Stimulated activated CD4-positive, alpha-beta T cell treated with anti-CD3 and anti-CD28 coated beads, Interleukin-2, amount 100 ng/mL, for 4 hours (primary cell): ENCODE data around the gene OR52B6.
A peak's percentile ranks its signal among the peaks of the same experiment; 100 is the strongest.
"Not testable (repeated sequence)": the region's sequence is repeated elsewhere in the genome, so short reads cannot be mapped to it uniquely, and the experiment has no call there.

Source experiments
- DNase-seq: peaks from one replicate; pipeline ENCODE4 v3.0.0-alpha.2; 2020; ENCODE audit warnings: low read depth

Gene OR52B6

DNA sequence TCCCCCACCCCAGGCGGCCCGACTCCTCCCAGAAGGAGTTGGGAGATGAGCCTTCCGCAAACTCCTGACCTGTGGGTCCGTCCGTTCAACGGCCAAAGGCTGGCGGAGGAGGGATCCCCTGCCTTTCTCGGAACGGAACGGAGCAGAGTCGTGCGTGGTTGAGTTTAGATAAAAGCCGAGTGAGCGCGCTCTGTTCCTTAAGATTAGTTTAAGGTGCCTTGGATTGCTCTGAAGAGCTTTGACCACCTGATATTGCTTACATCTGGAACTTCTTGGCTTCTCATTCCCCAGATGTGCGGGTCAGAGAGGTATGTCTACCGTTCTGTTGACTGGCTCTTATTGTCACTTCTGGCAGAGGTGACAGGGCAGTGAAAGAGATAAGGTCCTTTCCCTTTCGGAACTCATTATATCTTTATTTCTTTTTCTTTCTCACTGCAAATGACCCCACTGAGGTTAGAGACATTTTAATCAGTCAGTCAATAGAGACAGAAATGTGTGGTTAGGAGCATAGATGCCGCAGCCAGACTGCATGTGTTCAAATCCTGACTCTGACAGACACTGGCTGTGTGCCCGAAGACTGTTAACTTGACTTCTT is 16.0 kb downstream of the OR52B6 start, which contains the start of gene TRIM6:
TRIM6 (plus strand) TSS at position 31 of the 595 bp plus-strand sequence; CDS start at position 292, 261 bp downstream.
- no peak for DNase-seq

DNA sequence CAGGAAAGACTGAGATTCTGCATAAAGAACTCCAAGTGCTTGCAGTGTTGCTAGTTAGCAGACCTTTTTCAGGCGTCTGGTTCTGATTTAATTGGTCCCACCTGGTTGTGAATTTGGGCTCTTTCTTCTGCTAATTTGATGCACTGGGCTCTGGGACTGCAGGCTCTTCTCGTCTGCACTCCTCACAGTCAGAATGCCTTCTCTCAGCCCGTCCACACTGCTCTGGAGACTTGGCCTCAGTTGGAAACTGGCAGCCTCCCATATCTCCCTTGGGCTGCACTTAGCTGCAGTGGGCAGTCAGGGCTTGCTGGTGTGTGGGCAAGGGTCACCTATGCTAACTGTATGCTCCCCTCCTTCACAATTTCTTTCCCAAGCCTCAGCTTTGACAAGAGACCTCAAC is 17.3 kb downstream of the OR52B6 start:
- DNase-seq = no peak

DNA sequence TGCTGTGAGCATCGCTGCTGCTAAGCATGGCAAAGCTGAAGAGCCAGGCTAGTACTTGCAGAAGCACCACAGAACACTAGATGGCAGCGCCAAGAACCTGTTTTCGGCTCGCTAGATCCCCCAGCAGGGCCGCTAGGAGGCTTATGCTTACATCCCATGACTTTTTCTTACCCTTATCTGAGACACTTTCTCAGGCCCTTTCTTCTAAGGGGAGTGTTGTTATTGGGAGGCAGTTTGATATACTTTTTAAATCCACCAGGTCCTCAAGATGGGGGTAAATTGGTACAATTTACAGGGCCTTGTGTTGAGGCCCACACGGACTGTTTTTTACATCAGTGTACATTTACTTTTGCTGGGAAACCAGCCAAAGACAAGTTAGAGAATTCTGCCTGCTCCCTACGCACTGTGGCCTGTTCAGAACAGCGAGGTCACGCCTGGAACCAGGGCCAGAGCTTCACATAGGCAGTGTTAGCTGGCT is 19.7 kb downstream of the OR52B6 start:
- peak; percentile 41 for DNase-seq

DNA sequence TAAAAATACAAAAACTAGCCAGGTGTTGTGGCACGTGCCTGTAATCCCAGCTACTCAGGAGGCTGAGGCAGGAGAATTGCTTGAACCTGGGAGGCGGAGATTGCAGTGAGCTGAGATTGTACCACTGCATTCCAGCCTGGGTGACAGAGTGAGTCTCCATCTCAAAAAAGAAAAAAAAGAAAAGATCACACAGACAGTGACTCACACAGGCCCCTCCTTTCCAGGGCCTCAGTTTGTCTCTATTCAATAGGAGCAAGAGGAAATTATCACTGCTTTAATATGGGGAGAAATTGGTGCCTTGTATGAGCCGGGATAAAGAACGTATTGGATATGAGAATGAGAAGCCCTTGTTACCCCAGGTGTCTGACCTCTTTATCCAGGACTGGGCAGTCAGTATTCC is 22.1 kb downstream of the OR52B6 start:
- not testable (repeated sequence) for DNase-seq

DNA sequence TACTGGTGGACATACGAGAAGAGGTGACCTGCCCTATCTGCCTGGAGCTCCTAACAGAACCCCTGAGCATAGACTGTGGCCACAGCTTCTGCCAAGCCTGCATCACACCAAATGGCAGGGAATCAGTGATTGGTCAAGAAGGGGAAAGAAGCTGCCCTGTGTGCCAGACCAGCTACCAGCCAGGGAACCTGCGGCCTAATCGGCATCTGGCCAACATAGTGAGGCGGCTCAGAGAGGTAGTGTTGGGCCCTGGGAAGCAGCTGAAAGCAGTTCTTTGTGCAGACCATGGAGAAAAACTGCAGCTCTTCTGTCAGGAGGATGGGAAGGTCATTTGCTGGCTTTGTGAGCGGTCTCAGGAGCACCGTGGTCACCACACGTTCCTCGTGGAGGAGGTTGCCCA is 22.6 kb downstream of the OR52B6 start:
- DNase-seq = no peak

DNA sequence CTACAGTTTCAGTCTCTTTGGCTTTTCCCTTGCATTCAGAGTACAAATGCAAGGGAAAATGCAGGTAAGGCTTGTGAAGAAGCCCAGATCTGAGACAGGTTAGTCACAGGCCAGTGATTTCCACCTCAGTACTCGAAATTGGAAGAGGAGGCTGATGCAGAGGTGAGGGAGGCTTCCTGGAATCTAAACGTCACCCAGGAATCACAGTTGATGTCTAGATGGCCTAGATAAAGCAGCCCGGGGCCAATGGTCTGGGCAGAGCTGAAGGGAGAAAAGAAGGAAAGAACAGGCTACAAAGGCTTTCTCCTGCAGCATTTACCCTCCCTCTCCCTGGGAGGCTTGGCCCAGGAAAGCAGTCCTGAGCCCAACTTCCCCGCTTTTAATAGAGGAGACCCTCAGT is 24.2 kb downstream of the OR52B6 start:
- no peak for DNase-seq

DNA sequence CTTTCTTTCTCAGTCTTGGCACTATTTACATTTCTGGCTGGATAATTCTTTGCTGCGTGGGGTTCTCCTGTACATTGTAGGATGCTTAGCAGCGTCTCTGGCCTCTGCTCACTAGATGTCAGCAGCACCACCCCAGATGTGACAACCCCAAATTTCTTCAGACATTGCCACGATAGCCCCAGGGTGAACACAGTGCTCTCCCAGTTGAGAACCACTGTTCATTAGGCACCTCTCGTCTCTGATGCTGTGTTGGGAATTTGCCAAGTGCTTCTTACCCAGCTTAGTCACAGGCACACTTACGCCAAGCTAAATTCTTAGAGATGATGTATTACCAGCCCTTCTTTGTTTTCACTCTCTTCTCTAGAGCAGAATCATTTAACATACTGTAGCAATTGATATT is 25.2 kb downstream of the OR52B6 start:
- DNase-seq = no peak

DNA sequence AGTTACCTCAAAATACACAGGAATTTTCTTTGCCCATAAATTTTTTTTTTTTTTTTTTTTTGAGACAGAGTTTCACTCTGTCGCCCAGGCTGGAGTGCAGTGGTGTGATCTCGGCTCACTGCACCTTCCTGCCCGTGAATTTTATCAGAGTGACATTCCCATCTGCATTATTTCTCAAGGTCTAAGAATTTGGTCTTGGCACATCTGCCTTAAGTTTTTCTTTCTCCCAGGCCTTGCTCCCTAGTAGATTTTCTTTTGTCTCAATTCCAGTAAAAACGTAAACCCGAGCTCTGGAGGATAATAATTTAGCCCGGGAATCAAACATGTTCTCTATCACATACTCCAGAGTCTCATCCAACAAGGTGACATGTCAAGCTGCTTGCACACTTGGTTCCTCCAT is 28.1 kb downstream of the OR52B6 start:
- no peak for DNase-seq

DNA sequence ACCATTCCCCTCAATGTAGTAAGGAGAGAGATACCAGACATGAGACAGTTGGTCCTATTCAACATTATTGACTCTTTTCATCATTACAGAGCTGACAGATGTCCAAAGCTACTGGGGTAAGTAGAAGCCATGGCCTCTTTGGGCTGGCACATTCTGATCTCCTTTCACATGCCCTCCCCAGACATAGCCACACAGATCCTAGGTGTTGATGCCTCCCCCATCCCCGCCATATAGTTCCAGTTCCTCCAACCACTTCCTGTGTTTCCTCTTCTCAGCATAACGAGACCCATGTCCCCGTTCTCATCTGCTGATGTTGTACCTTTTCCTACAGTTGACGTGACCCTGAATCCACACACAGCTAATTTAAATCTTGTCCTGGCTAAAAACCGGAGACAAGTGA is 29.8 kb downstream of the OR52B6 start:
- no peak for DNase-seq

DNA sequence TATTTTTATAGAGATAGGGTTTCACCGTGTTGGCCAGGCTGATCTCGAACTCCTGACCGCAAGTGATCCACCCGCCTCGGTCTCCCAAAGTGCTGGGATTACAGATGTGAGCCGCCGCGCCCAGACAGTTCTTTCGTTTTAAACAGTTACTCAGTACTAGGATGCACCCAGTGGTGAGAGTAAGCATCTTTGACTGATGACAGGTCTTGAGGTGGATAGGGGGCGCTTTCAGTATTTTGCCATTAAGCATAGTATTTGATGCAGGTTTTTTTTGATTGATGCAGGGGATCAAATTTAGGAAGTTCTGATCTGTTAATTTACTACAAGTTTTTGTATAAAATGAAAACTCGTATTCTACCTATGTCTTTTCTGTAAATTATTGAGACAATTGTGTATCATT is 30.9 kb downstream of the OR52B6 start:
- DNase-seq = no peak

DNA sequence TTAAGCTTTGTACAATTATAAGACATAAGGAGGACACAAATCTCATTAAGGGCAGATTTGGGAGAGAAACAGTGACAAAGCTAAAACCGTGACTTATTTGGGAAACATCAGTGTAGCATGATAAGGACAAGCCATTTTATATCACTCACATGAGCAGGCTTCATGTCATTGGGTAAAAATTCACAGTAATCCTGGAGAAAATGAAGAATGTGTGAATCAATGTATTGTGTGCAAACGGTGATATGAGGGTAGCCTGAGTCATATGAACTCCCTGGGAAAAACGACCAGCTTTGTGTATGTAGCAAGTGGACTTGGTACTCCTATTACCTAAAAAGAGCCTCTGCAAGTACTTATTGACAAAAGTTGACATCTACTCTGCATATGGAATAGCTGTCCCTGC is 38.1 kb downstream of the OR52B6 start:
- no peak for DNase-seq

DNA sequence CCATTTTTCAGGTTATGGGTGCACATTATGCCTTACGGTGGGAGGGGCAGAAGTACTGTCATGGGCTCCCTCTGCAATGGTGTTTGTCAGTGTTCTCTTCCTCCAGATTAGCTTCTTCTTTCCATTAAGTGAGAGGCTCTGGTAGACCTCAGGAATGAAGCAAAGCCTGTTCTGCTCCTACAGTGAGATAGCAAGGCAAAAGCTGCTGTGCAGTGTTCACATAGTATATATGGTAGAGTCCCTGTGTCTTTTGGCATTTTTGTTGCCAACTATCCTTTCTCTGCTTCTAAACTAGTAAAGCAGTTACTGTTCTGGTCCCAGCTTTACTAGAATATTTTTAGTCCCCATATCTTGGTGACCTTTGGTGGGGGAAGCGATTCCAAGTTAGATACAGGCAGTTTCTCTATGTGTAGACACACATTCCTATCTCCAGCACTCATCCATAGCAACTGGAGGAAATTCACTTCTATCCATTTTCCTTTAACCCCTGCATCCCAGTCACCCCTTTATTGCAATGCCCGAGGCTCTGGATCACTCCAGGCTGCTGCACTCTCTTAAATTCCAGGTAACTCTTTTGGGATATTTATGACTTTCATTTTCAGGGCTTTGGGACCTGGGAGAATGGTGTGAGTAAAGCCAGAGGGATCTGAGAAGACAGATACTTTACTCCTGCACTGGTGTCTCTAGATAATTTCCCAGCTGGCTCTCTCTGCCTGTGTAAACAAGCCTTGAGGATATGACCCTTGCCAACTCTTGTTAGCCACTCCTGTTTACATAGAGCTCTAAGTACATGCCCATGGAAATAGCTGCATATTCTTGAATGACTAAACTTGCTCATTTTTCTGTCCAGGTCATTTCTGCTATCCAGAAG is 40.2 kb downstream of the OR52B6 start:
- no peak for DNase-seq

DNA sequence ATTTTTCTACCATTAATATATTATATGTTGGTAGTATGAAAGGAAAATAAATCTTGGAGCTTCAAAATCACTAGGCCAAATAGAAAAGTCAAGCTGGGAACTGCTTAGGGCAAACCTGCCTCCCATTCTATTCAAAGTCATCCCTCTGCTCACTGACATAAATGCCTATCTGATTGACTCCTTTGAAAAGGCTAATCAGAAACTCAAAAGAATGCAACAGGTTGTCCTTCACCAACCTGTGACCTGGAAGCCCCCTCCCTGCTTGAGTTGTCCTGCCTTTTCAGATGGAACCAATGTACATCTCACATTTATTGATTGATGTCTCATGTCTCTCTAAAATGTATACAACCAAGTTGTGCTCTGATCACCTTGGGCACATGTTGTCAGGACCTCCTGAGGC is 40.9 kb downstream of the OR52B6 start:
- no peak for DNase-seq

DNA sequence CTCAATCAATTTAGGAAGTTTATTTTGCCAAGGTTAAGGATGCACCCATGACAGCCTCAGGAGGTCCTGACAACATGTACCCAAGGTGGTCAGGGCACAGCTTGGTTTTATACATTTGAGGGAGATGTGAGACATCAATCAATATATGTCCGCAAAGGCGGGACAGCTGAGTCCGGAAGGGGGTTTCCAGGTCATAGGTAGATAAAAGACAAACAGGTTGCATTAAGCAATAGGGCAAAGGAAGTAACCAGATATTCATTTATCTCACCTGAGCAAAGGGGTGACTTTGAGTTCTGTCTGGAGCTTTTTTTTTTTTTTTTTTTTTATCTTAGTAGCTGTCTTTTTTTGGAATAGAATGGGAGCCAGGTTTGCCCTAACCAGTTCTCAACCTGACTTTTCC is 42.1 kb downstream of the OR52B6 start:
- no peak for DNase-seq

DNA sequence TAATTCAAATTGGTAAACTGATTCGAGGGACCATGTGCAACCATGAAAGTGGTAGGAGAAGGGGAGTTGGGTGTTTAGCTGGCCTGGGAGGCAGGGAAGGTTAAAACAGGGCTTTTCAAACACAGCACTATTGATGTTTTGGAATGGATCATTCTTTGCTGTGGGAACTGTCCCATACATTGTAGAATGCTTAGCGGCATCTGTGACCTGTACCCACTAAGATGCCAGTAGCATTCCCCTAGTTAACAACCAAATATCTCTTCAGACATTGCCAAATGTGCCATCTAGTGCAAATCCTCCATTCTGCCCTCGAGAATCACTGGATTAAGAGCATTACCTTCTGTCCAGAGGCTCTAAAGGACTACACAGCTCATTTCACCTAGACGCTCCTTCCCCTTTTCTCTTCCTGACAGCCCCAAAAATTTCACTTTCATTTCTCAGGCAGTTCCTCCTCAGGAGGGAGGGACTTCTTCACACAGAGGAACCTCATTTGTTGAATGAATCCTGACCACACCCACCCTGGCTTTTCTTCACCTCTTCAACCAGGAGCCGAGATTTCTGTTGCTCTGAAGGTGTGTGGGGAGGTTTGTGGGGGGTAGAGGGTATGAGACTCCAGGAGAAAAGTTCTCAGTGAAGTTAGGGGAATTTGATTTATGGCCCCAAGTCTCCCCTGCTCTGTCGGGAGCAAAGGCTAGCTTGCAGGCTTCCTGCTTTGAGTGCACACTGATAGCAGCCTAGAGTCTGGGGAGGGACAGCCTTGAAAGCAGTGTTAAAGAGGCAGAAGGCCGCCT is 44.0 kb downstream of the OR52B6 start, which contains the start of gene TRIM34:
TRIM34 (plus strand) TSS at position 513 of the 791 bp plus-strand sequence. CDS start 7,331 bp downstream, outside the sequence.
- peak; percentile 67 for DNase-seq

DNA sequence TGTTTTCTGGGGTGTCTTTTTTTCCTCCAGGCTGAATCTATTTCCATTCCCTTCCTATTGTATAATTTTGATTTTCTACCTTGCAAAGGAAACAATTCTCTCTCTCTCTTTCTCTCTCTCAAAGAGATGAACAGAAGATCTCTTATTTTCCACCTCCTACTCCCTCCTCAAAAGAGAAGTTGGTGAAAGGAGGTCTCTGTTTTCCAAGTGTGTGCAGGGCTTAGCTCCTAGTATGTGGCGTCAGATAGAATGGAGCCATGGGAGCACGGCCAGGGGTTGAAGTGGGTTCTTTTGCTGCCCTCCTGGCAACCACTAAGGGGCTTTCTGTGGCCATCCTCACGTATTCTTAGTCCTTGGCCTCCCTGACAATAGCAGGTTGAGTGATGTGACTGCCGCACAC is 44.6 kb downstream of the OR52B6 start:
- no peak for DNase-seq

DNA sequence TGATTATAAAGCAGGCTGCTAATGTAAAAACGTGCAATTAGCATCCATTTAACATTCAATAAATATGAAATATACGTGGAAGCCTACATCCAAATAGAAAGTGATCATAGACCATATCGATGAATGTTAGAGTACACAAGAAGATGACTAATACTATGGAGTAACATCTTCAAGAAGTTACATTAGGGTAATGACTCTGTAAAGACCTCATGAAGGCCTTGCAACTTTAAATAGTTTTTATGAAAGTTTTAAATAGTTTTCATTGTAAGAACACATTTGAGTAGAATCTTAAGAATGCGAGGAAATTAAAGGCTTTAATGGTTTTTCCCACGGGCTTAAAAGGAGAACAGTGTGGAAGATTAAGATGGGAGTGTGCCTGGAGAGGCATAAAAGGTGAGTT is 45.5 kb downstream of the OR52B6 start:
- no peak for DNase-seq

DNA sequence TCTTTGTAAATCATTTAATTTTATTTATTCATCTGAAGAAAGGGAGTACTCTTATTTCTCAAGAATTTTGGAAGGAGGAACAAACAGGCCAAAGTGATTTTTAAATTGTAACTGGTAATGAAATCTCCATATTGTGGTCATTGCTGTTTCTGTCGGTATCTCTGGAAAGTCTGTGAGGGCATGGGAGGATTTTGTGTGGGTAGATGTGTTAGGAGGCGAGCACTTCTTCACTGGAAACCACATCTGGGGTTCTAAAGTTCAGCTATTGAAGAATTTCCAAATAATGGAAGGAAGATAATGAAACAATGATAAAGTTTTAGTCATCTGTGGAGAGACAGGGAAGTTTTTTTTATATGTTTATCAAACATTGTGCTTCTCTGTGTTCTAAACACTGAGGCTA is 50.7 kb downstream of the OR52B6 start:
- no peak for DNase-seq
